HG03175 (cell line): ENCODE data around the gene L3HYPDH.
"Not testable (repeated sequence)": the region's sequence is repeated elsewhere in the genome, so short reads cannot be mapped to it uniquely, and the experiment has no call there.

ENCODE experiments used
- ATAC-seq: cut with Tn5 transposase; IDR thresholded peaks from one replicate; pipeline ENCODE4 v1.9.1; 2021; ENCODE audit warnings: mild to moderate bottlenecking, moderate library complexity; ENCODE audit not compliant: unreplicated experiment

The L3HYPDH gene

DNA sequence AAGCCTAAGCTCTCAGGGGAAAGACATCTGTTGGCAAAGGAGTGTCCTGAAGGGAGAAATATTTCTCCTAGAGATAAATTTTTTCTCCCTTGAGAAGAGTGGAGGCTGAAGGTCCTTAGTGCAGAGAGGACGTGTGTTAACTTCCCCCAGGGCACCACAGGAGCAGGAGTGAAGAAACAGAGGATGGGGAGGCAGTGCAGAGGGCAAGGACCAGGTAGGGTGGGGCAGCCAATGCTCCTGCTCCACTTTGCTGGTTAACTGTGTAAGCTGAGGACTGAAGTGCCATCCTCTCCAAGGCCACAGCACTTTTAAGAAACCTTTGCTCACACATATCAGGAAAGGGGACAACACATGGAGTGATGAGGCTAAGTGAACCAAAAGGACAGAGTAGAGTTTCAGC lies 4.0 kb downstream of the L3HYPDH start:
- ATAC-seq, result no peak

GRCh38 chr14:59478540-59478939 lies 5.7 kb downstream of the L3HYPDH start:
- ATAC-seq, result no peak

DNA sequence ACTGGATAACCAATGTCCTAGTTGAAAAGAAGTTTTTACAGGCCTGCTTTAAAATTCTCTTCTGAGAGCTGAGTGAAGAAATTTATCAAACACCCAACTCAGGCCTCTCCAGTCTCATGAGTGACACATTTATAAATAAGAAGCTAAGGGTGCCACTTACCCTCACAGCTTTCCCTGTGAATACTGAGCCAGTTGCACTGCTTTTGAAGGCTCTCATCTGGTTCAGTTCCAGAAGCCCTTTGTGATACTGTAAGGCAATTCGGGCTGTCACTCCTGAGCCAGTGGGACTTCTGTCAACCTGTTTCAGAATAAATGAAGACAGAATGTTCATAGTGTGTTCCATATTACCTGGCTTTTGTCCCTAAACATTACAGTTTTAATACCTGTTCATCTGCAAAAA lies 8.5 kb downstream of the L3HYPDH start:
- ATAC-seq, result no peak

GRCh38 chr14:59474172-59474571 lies 10.0 kb downstream of the L3HYPDH start:
- ATAC-seq, result no peak

DNA sequence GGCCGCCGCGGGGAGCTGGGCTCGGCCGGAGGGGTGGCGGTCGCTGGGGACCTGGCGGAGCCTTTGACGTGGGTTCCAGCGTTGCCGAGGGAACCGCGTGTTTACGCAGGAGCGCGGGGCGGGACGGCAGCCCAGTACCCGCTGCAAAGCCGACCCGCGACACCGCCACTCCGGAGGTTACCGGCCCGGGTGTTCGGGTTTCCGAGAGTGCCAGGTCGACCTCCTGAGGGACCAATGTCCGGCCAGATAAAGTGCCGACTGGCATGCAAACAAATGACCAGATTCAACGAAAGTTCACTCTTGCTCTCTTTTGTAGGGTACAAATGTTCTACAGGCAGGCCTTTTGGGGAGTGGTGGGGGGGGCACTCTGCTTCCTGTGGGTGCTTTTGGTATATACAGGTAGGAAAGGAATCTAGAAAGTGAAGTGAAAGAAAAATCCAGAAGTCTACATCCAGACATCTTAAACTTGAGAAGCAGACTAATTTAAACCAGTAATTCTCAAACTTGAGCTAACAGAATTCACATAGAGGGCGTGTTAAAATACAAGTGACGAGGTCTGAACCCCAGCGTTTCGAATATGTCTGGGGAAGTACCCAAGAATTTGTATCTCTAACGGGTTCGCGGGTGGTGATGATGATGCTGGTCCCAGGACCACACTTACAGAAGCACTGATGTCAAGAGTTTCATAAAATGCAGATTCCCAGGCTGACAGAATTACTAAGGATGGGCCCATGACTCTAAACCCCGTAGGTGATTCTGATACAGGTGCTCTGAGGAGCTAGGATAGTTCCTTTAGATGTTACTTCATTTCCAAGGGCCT lies 18.7 kb downstream of the L3HYPDH start, which contains the start of gene GPR135:
Gene GPR135, minus strand, starts transcription at position 65 of the 820 bp plus-strand sequence. CDS start 154 bp downstream, outside the sequence.
- peak; percentile 32 for ATAC-seq

DNA sequence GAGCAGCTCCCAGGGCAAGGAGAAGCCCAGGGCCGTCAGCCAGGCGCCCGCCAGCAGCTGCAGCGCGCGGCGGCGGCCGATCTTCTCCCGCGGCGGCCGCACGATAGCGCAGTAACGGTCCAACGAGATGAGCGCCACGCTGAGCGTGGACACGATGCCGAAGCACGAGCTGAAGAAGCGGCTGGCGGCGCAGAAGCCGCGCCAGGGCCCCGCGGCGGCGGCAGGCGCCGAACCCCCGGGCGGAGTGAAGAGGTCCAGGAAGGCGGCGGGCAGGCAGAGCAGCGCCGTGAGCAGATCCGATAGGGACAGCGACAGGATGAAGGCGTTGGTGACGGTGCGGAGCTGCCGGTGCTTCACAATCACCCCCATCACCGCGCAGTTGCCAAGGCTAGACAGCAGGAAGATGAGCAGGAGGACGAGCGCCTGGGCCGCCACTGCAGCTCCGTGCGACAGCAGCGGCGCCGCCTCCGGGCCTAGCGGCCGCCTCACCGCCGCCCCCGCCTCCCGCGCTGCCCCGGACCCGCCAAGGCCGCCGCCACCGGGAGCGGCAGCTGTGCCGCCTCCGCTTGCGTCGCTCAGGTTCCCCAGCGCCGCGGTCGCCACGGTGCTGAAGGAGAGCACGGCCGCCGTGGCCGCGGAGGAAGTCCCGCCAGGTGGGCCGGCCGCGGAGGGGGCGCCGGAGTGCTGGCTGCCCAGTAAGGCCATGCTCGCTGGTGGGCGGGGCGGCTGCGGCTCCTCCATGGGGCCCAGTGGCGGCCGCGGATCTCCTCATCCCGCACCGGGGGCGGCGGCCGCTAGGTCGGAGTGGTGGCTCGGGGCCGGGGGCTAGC lies 19.5 kb downstream of the L3HYPDH start:
- peak; percentile 60 for ATAC-seq

- peak; percentile 30 for ATAC-seq
These were observed 20.3 kb downstream of the L3HYPDH start for GRCh38 chr14:59463787-59464485.

DNA sequence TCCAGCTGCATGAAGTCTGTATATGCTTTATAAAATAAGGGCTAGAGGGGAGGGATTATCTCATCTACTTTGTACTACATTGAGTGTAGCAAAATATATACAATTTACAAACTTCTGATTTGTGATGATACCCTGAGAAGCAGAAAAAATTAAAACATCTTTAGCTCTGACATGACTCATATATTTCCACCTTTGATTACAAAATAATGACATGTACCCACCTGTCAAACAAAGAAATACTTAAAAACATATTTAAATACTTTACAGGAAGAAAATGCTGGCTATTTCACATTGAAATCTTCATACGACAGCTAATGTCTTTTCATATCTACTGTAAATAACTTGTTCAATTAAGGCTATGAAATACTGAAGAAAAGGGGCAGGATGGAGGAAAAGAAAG lies 22.3 kb downstream of the L3HYPDH start:
- ATAC-seq, result no peak

- no peak for ATAC-seq
These were observed 23.8 kb downstream of the L3HYPDH start for GRCh38 chr14:59460378-59460777.

- no peak for ATAC-seq
These were observed 25.7 kb downstream of the L3HYPDH start for GRCh38 chr14:59458486-59458885.

DNA sequence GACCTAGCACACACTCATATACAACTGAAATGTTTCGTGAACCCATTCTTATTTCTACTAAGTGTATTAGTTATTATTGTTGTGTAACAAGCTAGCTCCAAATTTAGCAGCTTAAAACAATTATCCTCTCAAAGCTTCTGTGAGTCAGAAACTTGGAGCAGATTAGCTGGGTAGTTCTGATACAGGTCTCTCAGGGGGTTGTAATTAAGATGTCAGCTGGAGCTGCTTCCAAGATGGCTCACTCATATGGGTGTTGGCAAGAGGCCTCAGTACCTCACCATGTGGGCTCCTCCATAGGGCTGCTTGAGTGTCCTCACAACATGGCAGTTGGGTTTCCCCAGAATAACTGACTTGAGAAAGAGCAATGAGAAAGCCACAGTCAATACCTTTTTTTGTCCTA lies 28.8 kb downstream of the L3HYPDH start:
- no peak for ATAC-seq

DNA sequence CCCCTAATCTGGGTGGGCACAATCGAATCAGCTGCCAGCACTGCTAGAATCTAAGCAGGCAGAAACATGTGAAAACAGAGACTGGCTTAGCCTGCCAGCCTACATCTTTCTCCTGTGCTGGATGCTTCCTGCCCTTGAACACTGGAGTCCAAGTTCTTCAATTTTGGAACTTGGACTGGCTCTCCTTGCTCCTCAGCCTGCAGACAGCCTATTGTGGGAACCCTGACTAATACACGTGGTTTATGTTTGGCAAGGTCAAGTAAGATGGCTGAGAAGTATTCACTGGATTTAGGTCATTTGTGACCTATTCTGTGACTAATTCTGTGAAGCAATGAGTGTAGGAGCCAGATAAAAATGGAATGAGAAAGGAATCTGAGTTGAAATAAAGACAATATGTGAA lies 30.1 kb downstream of the L3HYPDH start:
- ATAC-seq, result no peak

- no peak for ATAC-seq
These were observed 32.4 kb downstream of the L3HYPDH start for GRCh38 chr14:59451849-59452248.

- no peak for ATAC-seq
These were observed 33.5 kb downstream of the L3HYPDH start for GRCh38 chr14:59450716-59451115.

- ATAC-seq, result not testable (repeated sequence)
These were observed 35.5 kb downstream of the L3HYPDH start for GRCh38 chr14:59448673-59449072.

GRCh38 chr14:59439256-59439965 lies 44.8 kb downstream of the L3HYPDH start:
- ATAC-seq, result no peak

DNA sequence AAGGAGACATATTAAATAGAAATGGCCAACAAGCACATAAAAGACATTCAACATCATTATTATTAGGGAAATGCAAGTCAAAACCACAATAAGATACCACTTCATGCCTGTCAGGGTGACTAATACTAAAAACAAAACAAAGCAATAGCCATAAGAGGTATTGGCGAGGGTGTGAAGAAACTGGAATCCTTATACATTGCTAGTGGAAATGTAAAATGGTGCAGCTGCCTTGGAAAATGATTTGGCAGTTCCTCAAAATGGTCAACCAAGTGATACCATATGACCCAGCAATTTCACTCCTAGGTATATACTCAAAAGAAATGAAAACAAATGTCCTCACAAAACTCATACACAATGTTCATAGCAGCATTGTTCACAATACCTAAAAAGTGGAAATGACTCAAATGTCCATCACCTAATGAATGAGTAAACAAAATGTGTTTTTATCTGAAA lies 46.0 kb downstream of the L3HYPDH start:
- no peak for ATAC-seq

- ATAC-seq, result no peak
These were observed 48.2 kb downstream of the L3HYPDH start for GRCh38 chr14:59435987-59436386.

DNA sequence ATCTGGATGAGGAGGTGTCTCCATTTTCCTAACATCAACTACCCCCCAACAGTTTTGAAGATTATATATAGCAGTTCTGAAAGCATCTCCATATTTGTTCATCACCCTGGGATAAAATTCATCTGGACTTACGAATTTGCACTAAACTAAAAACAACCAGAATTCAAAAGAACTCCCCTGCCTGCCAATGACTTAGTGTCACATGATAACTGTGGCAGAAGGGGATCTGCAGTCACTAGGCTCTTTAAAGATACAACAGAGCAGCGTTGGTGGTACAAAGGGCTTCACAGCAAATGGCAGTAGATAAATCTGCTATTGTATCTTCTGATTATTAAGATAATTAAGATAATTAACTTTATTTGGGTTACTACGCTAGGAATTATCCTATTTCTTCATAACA lies 49.1 kb downstream of the L3HYPDH start:
- ATAC-seq, result no peak

DNA sequence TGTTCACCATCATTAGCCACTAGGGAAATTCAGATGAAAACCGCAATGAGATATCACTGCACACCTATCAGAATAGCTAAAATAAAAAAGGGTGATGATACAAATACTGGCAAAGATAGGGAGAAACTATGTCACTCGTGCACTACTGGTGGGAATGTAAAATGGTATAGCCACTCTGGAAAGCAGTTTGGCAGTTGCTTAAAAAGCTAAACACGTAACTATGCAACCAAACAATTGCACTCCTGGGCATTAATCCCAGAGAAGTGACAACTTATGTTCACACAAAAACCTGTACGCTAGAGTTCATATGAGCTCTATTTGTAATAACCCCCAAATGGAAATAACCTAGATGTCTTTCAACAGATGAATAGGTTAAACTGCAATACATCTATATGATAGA lies 54.4 kb downstream of the L3HYPDH start:
- no peak for ATAC-seq

GRCh38 chr14:59428581-59429012 lies 55.6 kb downstream of the L3HYPDH start:
- no peak for ATAC-seq
